NCI-H345 treated with DMSO at 0.1 percent for 48 hours (cell line): ENCODE results near the gene ZBTB47.

ENCODE experiments used
- DNase-seq: peaks from one replicate; lab custom pipeline; 2025; ENCODE audit not compliant: unreplicated experiment; lab: John Stamatoyannopoulos, UW

Gene ZBTB47

DNA sequence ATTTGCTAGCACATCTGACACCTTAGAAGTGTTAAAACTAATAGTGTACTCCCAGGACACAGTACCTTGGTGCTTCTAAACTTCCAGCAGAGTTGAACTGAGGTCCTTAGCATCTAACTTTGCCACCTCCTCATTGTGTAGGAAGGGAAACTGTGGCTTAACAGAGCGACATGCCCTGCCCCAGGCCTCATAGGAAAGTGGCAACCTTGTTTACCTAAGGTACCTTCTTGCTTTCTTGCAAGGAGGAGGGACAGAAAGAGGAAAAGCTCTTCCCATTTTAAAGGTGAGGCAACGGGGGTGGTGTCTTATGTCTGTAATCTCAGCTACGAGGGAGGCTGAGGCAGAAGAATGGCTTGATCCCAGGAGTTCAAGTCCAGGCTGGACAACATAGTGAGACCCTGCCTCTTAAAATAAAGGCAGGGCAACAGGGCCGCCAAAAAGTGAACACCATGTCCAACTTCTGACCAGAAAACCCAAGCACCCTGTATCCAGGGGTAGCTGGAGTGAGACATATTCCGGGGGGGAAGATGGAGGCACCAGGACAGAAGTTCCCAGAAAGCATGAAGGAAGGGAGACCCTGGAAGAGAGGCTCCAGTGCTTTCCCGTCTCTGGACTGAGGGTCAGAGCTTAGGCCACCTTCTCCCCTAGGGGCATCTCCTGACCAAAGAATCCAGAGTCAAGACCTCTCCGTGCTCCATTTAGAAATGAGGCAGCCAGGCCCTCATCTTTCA, 31.3 kb downstream of the ZBTB47 start:
- no peak for DNase-seq

DNA sequence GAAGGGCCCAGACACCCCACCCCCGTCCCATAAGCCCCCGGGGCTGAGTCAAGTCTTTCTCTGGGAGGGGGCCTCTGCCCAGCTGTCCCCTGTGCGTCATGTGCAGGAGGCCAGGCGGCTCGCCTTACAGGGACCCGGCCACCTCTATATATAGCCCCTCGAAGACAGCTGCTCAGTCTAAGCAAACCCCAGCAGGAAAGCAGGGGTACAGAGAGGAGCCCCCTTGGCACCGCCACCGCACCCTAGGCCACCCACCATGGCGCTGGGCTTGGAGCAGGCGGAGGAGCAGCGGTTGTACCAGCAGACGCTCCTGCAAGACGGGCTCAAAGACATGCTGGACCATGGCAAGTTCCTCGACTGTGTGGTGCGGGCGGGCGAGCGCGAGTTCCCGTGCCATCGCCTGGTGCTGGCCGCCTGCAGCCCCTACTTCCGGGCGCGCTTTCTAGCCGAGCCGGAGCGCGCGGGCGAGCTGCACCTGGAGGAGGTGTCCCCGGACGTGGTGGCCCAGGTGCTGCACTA, 31.9 kb downstream of the ZBTB47 start, which contains the start of gene KLHL40:
TSS of gene KLHL40 (plus strand) at position 175 of the 519 bp plus-strand sequence. CDS start at position 257, 82 bp downstream.
- DNase-seq: no peak

GRCh38 chr3:42685891-42686820, 32.7 kb downstream of the ZBTB47 start:
- DNase-seq: no peak

DNA sequence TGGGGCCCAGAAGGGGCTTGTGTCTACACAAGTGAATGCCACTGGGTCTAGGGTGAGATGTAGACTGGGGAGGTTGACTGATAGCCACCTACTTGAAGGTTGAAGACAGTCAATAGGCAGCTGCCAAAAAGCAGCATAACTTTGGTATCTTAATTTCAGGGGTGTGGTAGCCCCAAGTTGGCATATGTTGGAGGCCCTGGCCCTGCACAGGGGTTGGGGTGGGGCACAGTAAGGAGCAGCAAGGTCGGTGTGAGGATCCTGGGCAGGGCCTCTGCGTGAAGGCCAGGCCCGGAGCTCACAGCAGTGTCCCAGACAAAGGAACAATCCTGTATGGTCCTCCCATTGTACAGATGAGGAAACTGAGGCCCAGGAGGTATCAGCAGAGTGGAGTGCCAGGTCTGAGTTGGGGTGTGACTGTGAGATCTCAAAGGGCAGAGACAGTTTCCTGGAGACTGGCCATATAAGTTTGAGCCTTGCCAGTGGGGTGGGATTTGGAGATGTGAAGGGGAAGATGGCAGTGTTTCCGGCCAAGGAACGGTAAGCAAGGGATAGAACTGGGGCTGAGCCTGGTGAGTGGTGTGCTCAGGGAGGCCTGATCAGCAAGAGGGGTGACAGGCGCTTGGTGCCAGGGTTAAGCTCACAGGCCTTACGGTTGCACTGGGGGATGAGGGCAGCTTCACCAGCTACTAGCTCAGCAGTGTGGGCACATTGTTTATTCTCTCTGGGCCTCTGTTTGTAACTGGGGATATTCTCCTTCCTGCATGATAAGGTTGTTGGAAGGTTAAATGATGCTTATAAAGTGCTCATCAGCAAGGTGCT, 33.5 kb downstream of the ZBTB47 start:
- DNase-seq: no peak

DNA sequence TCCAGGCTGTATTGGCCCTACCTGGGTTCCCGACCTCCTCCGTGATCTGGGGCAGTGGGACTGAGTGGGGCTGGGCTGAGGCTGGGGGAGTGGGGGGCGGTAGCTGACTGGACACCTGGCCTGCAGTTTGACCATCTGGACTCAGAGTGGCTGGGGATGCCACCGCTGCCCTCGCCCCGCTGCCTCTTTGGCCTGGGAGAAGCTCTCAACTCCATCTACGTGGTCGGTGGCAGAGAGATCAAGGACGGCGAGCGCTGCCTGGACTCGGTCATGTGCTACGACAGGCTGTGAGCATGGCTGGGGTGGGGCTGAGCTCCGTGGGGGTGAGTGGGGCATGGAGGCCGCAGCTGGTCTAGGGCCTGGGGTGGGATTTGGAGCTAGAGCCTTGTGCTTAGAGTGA, 34.5 kb downstream of the ZBTB47 start:
- no peak for DNase-seq

- DNase-seq: no peak
These were observed 35.3 kb downstream of the ZBTB47 start for GRCh38 chr3:42688487-42689420.

GRCh38 chr3:42689421-42690014, 36.0 kb downstream of the ZBTB47 start:
- no peak for DNase-seq

DNA sequence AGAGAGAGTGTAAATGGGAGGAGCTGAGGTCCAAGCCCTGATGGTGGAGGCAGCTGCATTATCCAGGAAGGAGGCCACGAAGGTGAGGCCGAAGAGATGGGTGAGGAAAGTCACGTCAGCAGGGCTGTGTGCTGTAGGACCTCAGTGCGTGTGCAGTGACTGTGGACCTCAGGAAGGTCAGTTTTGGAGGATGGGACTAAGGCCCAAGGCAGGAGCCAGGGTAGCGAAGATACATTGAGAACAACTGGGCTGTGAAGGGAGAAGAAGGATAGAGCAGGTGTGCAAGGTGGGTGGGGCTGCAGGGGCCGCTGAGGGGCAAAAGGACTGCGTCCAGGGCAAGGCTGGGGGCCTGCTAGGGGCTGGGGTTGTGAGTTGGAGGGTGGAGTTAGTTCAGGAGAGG, 36.7 kb downstream of the ZBTB47 start:
- no peak for DNase-seq

GRCh38 chr3:42690766-42691680, 37.5 kb downstream of the ZBTB47 start:
- DNase-seq: no peak

DNA sequence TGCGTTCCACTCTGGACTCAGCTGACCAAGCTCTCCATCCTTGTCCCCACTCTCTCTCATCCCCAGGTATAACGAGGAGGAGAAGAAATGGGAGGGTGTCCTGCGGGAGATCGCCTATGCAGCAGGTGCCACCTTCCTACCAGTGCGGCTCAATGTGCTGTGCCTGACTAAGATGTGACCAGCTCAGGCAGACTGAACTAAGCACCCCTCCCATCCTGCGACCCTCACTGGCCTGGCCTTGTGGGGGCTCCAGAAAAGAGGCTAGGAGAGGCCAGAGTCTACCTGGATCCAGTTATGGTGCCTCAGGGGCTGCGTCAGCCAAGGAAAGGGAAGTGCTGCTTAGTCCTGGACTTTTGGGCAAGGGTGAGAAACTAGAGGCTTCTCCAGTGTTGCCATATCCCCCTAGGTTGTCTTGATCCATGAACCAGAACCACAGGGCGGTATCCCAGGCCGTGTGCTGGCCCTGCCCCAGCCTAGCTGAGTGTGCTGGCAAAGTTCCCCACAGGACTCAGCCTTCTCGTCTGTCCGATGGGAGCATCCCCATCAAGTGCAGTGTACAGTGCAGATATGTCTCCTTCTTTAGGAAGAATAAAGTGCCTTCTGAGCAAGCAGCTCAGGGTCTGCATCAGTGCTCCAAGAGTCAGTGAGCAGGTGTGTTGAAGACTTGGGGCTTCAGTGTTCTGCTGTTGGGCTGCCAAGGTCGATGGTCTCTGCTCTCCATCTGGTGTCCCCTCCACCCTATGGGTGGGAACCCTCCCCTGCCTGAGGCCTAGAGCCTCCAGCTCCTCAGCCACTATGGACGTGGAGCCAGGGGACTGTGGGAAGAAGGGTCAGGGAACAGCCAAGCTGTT, 38.5 kb downstream of the ZBTB47 start:
- no peak for DNase-seq

DNA sequence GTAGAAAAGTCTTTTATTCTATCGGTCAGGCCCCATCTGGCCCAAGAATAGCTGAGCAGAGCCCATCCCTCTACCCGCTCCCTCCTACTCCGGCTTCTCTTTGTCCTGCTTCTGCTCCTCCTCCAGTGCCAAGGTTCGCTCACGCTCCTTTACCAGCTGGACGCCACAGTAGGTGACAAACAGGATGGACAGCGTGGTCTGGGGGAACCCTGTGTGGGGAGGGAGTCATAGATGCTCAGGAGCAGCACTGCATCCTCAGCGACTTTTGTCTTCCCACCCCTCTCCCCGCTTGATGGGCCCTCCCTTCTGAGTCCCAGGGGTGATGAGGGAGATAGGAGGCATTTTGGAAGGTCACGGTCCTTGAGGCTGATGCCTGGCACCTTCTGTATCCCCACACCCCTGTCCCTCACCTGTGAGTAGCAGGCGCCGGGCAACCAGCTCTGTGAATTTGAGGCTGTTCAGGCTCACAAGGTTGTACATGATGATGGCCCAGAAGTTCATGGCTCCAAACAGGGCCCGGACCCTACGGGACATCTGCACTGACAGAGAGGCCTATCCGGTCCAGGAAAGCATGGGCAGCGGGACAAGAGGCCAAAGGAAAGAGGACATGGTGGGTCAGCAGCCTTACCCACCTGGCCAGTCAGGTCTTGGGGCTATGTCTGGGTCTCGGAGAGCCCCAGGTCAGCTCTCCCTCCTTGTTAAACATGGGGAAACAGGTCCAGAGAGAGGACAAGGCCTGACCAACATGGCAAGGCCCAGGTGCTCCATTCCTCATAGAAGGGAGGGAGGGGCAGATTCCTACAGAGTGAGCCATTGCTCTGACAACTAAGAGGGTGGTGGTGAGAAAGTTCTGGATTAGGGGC, 39.4 kb downstream of the ZBTB47 start:
- DNase-seq: no peak

GRCh38 chr3:42693530-42693930, 40.0 kb downstream of the ZBTB47 start:
- no peak for DNase-seq

- no peak for DNase-seq
These were observed 40.9 kb downstream of the ZBTB47 start for GRCh38 chr3:42694366-42694765.

DNA sequence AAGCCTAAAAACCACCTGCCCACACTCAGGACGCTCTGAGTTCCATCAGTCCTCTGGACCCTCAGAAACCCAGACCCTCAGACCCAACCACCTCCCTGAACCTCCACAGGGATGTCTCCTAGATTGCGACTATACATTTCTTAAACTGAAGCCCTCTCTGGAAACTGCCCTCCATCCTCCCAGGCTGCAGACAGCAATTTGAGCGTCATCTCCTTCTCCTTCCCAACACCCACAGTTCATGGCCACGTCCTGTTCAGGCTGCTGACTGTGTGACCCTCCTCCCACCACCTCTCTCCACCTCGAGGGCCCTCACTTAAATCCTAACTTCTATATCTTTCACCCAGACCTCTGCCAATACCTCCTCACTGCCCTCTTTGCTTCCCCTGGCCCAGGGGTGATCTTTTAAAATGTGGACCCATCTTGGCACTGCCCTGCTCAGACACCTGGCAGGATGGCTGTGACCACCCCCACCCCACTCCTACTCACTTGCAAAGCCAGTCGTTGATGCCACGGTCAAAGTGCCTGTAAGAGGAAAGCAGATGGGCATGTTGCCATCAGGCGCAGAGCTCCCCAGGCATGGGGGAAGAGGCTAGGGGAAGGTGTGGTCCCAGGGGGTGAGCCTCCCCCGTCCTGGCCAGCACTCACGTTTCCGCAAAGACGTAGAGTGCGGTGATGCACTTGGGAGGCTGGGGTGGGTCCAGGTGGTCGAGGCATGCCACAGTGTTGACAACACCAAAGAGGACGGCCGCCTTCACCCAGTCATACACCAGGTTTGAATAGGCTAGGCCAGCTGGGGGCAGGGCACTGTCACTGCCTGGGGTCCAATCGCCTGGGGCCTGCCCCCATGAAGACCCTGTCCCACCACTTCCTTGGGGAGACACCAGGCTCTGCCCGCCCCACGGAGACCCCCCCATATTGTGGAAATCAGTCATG, 43.1 kb downstream of the ZBTB47 start:
- DNase-seq: no peak

DNA sequence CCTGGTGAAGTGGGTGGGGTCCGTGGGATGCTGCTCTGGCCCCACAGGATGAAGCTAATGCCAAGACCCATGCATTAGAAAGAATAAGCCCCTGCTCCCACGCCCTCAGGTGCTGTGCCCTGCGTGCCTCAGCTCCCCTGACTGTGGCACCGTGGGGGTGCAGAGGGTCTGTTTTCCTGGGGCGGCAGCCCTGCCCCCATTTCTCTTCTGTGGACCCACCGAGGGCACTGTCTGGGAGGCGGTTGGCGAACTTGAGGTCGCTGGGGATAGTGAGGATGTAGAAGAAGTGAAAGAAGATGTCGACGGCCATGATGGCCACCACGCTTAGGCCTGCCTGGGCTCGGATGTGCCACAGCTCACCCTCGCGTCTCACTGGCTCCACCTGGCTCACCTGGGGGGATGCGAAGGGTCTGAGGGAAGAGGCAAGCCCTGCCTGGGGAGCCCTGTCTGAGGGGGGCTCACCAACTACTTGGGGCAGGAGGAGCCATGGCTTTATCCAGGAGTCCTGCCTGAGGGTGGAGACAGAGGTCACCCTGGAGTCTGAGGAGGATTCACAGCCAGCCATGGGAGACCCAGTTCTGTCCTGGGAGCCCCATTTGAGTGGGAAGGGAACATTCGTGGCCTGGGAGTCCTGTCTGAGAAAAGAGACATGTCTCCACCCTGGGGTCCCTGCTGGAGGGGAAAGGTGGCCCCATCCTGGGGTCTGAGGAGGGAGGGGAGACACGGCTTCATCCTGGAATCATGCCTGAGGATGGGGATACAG, 44.0 kb downstream of the ZBTB47 start:
- no peak for DNase-seq
